ENCODE data around the gene MT1H.
"Not testable (repeated sequence)": the region's sequence is repeated elsewhere in the genome, so short reads cannot be mapped to it uniquely, and the experiment has no call there.

MT1H gene

DNA sequence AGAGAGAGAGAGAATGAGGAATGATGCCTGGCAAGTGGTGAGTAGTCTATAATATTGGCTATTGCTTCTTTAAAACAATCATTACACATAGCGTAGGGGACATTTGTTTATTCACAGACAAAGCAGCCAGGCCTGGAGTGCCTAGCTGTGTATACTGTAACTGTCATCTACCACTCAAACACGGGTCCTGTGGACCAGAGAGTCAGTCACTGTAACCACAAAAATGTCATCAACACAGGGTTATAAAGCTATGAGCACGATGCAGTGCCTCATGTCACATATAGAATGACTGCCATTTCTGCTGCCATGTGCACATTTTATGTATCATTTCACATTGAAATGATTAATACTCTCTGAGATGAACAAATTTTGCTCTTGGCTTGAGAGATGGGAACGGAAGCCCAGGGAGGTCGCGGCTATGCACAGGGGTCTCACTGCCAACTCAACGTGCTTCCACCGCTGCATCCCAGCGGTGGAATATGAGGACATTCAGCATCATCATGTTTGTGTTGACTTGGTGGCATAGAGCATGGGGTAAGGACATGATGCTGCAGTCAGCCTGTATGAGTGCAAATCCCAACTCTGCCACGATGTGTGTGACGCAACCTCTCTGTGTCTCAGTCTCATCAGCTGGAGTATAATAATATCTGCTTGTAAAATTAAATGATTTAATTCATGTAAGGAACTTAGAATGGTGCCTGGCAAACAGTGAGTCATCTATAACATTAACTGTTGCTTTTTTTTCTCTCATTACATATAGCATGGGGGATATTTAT, 3.3 kb downstream of the MT1H start:
- TF ChIP-seq, protein P1, sequence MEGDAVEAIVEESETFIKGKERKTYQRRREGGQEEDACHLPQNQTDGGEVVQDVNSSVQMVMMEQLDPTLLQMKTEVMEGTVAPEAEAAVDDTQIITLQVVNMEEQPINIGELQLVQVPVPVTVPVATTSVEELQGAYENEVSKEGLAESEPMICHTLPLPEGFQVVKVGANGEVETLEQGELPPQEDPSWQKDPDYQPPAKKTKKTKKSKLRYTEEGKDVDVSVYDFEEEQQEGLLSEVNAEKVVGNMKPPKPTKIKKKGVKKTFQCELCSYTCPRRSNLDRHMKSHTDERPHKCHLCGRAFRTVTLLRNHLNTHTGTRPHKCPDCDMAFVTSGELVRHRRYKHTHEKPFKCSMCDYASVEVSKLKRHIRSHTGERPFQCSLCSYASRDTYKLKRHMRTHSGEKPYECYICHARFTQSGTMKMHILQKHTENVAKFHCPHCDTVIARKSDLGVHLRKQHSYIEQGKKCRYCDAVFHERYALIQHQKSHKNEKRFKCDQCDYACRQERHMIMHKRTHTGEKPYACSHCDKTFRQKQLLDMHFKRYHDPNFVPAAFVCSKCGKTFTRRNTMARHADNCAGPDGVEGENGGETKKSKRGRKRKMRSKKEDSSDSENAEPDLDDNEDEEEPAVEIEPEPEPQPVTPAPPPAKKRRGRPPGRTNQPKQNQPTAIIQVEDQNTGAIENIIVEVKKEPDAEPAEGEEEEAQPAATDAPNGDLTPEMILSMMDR (IDR thresholded peaks at IDR 0.05; ENCODE audit: control insufficient read depth, insufficient read depth, low read depth, low read length, missing control alignments) = no peak
- DNase-seq (ENCODE audit: low read depth) = no peak
- H3K4me3 ChIP-seq (ENCODE audit: control insufficient read depth, low read depth, low read length) = no peak overlapping the region

DNA sequence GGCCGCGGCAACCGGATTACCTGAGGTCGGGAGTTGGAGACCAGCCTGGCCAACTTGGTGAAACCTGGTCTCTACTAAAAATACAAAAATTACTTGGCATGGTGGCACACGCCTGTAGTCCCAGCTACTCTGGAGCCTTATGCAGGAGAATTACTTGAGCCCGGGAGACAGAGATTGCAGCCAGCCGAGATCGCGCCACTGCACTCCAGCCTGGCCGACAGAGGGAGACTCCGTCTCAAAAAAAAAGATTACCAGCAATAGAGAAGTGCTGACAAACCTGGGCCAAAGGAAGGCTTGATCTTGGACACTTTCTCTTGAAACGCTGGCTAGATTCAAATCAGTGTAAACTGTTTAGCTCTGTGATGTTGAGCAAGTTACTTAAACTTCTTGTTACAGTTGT, 4.3 kb downstream of the MT1H start:
- no peak overlapping the region for H3K4me3 ChIP-seq (ENCODE audit: control insufficient read depth, low read depth, low read length)
- DNase-seq (ENCODE audit: low read depth) = no peak
- TF ChIP-seq, protein P1 (IDR thresholded peaks at IDR 0.05; ENCODE audit: control insufficient read depth, insufficient read depth, low read depth, low read length, missing control alignments) = peak; percentile 56

DNA sequence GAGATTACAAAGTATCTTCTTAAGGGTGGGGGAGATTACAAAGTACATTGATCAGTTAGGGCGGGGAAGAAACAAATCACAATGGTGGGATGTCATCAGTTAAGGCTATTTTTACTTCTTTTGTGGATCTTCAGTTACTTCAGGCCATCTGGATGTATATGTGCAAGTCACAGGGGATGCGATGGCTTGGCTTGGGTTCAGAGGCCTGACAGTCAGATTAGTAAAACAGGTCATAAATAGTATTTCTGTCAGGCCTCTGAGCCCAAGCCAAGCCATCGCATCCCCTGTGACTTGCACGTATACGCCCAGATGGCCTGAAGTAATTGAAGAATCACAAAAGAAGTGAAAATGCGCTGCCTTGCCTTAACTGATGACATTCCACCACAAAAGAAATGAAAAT, 5.0 kb downstream of the MT1H start:
- H3K4me3 ChIP-seq (ENCODE audit: control insufficient read depth, low read depth, low read length); DNase-seq (ENCODE audit: low read depth): not testable (repeated sequence)

DNA sequence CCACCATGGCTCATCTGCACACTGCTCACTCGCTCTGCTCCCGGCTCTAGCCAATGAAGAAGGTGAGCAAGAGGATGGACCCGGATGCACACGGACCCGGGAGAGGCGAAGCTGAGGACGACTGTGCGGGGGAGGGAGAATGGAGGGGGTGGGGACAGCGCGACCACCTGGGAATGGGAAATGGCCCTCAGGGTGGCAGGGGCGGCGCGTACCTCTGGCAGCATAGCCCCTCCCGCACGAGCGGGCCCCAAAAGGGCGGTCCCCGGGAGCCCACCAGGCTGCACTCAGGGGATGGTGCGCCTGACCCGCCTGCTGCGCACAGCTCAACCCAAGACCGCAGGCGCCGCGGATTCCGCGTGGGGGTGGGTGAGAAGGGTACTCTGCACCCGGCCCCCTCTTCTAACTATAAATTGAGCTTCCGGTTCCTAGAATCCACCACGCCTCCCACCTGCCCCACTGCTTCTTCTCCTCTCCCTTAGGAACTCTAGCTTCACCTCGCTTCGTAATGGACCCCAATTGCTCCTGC, 6.1 kb downstream of the MT1H start:
- TF ChIP-seq, protein P1 (IDR thresholded peaks at IDR 0.05; ENCODE audit: control insufficient read depth, insufficient read depth, low read depth, low read length, missing control alignments) = no peak
- H3K4me3 ChIP-seq (ENCODE audit: control insufficient read depth, low read depth, low read length) = no peak overlapping the region

DNA sequence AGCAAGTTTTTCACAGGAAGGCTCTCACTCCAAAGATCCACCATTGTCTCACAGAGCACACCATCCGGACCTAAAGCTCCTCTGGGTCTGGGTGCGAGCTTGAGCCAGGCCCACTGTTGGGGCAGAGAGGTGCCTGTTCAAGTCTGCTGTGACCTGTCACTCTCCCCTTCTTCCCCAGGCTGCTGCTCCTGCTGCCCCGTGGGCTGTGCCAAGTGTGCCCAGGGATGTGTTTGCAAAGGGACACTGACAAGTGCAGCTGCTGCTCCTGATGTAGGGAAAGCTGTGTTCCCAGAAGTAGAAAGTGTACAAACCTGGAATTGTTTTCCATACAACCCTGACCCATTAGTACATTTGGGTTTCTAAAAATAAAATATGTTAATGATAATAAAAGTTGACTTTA, 7.9 kb downstream of the MT1H start:
- no peak for DNase-seq (ENCODE audit: low read depth)
- TF ChIP-seq, protein P1 (IDR thresholded peaks at IDR 0.05; ENCODE audit: control insufficient read depth, insufficient read depth, low read depth, low read length, missing control alignments) = no peak
- H3K4me3 ChIP-seq (ENCODE audit: control insufficient read depth, low read depth, low read length) = no peak overlapping the region

More for the DNA sequence above, 6.1 kb downstream of the MT1H start:
- DNase-seq (ENCODE audit: low read depth) = no peak

DNA sequence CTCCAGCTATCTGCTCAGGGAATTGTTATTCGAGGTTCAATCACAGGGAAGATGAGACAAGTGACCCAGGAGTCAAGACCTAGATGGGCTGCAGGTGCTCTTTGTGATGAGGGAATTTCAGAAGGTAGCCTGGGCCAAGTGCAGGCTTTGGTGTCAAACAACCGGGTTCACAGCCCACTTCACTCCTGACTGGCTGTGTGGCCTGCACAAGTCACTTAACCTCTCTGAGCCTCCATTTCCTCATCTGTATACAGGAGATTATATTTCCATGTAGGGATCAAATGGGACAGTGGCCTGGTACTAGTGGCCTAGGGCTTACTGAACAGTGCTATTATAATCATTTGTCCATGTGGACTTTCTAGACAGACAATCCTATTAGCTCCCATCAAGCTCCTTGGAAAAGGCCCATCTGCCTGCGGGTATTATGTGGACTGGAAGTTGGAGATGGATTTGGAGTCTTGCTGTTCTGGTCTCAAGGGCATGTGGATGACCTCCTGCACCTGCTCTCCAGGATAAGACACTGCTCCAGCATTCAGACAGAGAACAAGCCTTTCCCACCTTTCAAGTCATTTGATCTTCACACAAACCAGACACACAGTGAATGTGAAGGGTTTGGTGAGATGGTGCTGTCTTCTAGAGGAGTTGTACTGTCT, 9.6 kb downstream of the MT1H start:
- TF ChIP-seq, protein P1 (IDR thresholded peaks at IDR 0.05; ENCODE audit: control insufficient read depth, insufficient read depth, low read depth, low read length, missing control alignments) = no peak
- H3K4me3 ChIP-seq (ENCODE audit: control insufficient read depth, low read depth, low read length) = no peak overlapping the region
- DNase-seq (ENCODE audit: low read depth) = no peak

DNA sequence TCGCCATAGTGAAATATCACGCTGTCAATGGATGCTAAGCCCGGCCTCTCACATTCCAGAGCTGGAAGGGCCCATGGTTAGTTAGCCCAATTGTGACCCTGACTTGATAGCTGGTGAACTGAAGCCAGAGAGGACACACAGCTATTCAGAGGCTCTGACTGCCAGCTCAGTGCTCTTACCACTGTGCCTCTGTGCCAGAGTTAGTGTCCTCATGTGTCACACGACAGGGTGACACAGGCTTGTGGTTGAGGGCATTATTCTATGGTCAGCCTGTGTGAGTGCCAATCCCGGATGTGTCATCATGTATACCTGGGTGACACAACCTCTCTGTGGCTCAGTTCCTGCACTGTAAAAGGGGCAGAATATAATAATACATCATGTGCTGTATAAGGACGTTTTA, 10.2 kb downstream of the MT1H start:
- TF ChIP-seq, protein P1 (IDR thresholded peaks at IDR 0.05; ENCODE audit: control insufficient read depth, insufficient read depth, low read depth, low read length, missing control alignments) = no peak
- no peak overlapping the region for H3K4me3 ChIP-seq (ENCODE audit: control insufficient read depth, low read depth, low read length)
- DNase-seq (ENCODE audit: low read depth) = no peak
